NCI-H187 treated with DMSO at 0.1 percent for 48 hours (cell line): ENCODE data around the gene KCNIP1.

Experiments used
- DNase-seq: peaks from one replicate; lab custom pipeline; 2025; lab: John Stamatoyannopoulos, UW

Gene KCNIP1

GRCh38 chr5:170629566-170630175 is 125.9 kb downstream of the KCNIP1 start:
- no peak for DNase-seq

GRCh38 chr5:170630226-170630625 is 126.4 kb downstream of the KCNIP1 start:
- DNase-seq = no peak

GRCh38 chr5:170630711-170631141 is 126.9 kb downstream of the KCNIP1 start:
- DNase-seq = no peak

GRCh38 chr5:170631466-170632195 is 127.8 kb downstream of the KCNIP1 start:
- no peak for DNase-seq

- DNase-seq = no peak
These were observed 128.6 kb downstream of the KCNIP1 start for GRCh38 chr5:170632266-170632984.

GRCh38 chr5:170632985-170633234 is 129.1 kb downstream of the KCNIP1 start:
- DNase-seq = no peak

- DNase-seq = no peak
These were observed 129.6 kb downstream of the KCNIP1 start for GRCh38 chr5:170633235-170634081.

GRCh38 chr5:170634256-170634990 is 130.6 kb downstream of the KCNIP1 start:
- DNase-seq = no peak

GRCh38 chr5:170635706-170636105 is 131.9 kb downstream of the KCNIP1 start:
- no peak for DNase-seq

GRCh38 chr5:170636206-170636605 is 132.4 kb downstream of the KCNIP1 start:
- no peak for DNase-seq

GRCh38 chr5:170636801-170637477 is 133.1 kb downstream of the KCNIP1 start:
- DNase-seq = no peak

GRCh38 chr5:170638051-170638450 is 134.2 kb downstream of the KCNIP1 start:
- DNase-seq = no peak

GRCh38 chr5:170638454-170639220 is 134.8 kb downstream of the KCNIP1 start:
- no peak for DNase-seq

GRCh38 chr5:170639221-170639925 is 135.6 kb downstream of the KCNIP1 start:
- DNase-seq = no peak

- DNase-seq = no peak
These were observed 137.1 kb downstream of the KCNIP1 start for GRCh38 chr5:170640731-170641588.

- DNase-seq = no peak
These were observed 137.8 kb downstream of the KCNIP1 start for GRCh38 chr5:170641589-170642031.

- DNase-seq = no peak
These were observed 138.4 kb downstream of the KCNIP1 start for GRCh38 chr5:170642066-170642735.
